ENCODE data around the gene GDPD3. TPM values are rescaled to one million over a fixed set of nuclear protein-coding genes. Genes with fewer than 3 reads are reported as not detected.

GDPD3 gene
- total RNA-seq, 1 donor from 2014 or later: 7.7 TPM

- no peak for TF ChIP-seq CTCF (conservative IDR thresholded peaks at IDR 0.05)
- Mint-ChIP-seq H3K36me3 (ENCODE audit: low read depth) (peaks cover 9% of the 10 kb centered on the region), H3K4me3 (peak overlapping the region; percentile 78), H3K9me3 (no peaks in the 10 kb centered on the region), H3K27me3 (ENCODE audit: low read depth) (no peaks in the 10 kb centered on the region), H3K4me1 (peaks cover 47% of the 10 kb centered on the region), H3K27ac (ENCODE audit: unreplicated experiment) (peak overlapping the region; percentile 92)
- DNase-seq (ENCODE audit: low read depth, low spot score): no peak
Measured at GRCh38 chr16:30096862-30097563, 16.3 kb downstream of the GDPD3 start.

- H3K4me1 Mint-ChIP-seq: peaks cover 47% of the 10 kb centered on the region
- DNase-seq (ENCODE audit: low read depth, low spot score): peak; percentile 80
- H3K36me3 Mint-ChIP-seq (ENCODE audit: low read depth): peaks cover 9% of the 10 kb centered on the region
- no peaks in the 10 kb centered on the region for H3K27me3 Mint-ChIP-seq (ENCODE audit: low read depth)
- no peak for TF ChIP-seq CTCF (conservative IDR thresholded peaks at IDR 0.05)
- H3K4me3 Mint-ChIP-seq: peak within 1 kb of the TSS; percentile 78
- peak within 1 kb of the TSS; percentile 92 for H3K27ac Mint-ChIP-seq (ENCODE audit: unreplicated experiment)
- no peaks in the 10 kb centered on the region for H3K9me3 Mint-ChIP-seq
Measured at GRCh38 chr16:30096105-30096861, 17.1 kb downstream of the GDPD3 start, which contains the start of gene YPEL3. TSS of gene YPEL3 (minus strand) at chr16:30096213. CDS start at chr16:30095482, 731 bp downstream.

GRCh38 chr16:30095166-30096078 lies 17.9 kb downstream of the GDPD3 start:
- H3K36me3 Mint-ChIP-seq (ENCODE audit: low read depth): peaks cover 9% of the 10 kb centered on the region
- no peaks in the 10 kb centered on the region for H3K9me3 Mint-ChIP-seq
- peak overlapping the region; percentile 78 for H3K4me3 Mint-ChIP-seq
- H3K27ac Mint-ChIP-seq (ENCODE audit: unreplicated experiment): no peak overlapping the region
- DNase-seq (ENCODE audit: low read depth, low spot score): no peak
- no peaks in the 10 kb centered on the region for H3K27me3 Mint-ChIP-seq (ENCODE audit: low read depth)
- H3K4me1 Mint-ChIP-seq: peaks cover 48% of the 10 kb centered on the region
- no peak for TF ChIP-seq CTCF (conservative IDR thresholded peaks at IDR 0.05)

GRCh38 chr16:30094541-30095165 lies 18.7 kb downstream of the GDPD3 start:
- Mint-ChIP-seq H3K27me3 (ENCODE audit: low read depth) (peaks cover 2% of the 10 kb centered on the region), H3K4me1 (peaks cover 53% of the 10 kb centered on the region), H3K36me3 (ENCODE audit: low read depth) (peaks cover 9% of the 10 kb centered on the region), H3K4me3 (peak overlapping the region; percentile 78), H3K27ac (ENCODE audit: unreplicated experiment) (peak overlapping the region; percentile 86), H3K9me3 (no peaks in the 10 kb centered on the region)
- peak; percentile 41 for DNase-seq (ENCODE audit: low read depth, low spot score)
- TF ChIP-seq CTCF (conservative IDR thresholded peaks at IDR 0.05): no peak

All from neural crest cell (in vitro differentiated cells).